Measurements from ENCODE around the gene MROH2A.

MROH2A gene

DNA sequence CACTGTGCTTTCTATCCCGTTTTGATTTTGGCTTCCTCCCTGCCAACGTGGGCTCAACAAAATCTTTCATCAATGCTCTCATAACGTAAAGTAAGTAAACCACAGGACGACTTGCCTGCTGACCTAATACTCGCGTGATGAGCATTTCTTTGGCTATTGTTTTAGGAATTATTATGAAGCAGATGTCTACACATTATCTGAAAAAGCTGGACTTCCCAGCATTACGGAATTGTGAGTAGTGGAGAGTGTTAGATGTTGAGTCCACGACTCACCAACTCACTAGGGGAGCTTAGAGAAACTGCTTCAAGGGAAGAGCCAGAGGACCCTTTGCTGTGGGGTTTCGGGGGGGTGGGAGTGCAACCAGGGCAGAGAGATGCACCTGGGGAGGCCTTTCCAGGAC lies 54.3 kb downstream of the MROH2A start:
- no peaks in the 10 kb centered on the region for H3K9me3 ChIP-seq (ENCODE audit: control insufficient read depth, insufficient read depth, low read length)
- H4K20me1 ChIP-seq (ENCODE audit: control insufficient read depth, insufficient read depth, low read depth, low read length) = peaks cover 10% of the 10 kb centered on the region; the same call in 1 of the 2 replicates
- peaks cover 34% of the 10 kb centered on the region for H3K36me3 ChIP-seq (ENCODE audit: control insufficient read depth, low read length)
- no peaks in the 10 kb centered on the region for H3K9me2 ChIP-seq (replicated peaks; ENCODE audit: control insufficient read depth, low read length)
- peaks cover 15% of the 10 kb centered on the region for H3K79me2 ChIP-seq (ENCODE audit: control insufficient read depth, low read length)
- H3K4me3 ChIP-seq (ENCODE audit: low read length) = no peak overlapping the region
- no peak overlapping the region for H3K27ac ChIP-seq (ENCODE audit: low read depth, low read length)
- peaks cover 17% of the 10 kb centered on the region for H3F3A ChIP-seq (ENCODE audit: control insufficient read depth, insufficient read depth)
- H3K27me3 ChIP-seq (ENCODE audit: control insufficient read depth, low read length) = no peaks in the 10 kb centered on the region
- H3K4me1 ChIP-seq (ENCODE audit: control insufficient read depth, low read length) = peaks cover 11% of the 10 kb centered on the region
- TF ChIP-seq, protein P1, sequence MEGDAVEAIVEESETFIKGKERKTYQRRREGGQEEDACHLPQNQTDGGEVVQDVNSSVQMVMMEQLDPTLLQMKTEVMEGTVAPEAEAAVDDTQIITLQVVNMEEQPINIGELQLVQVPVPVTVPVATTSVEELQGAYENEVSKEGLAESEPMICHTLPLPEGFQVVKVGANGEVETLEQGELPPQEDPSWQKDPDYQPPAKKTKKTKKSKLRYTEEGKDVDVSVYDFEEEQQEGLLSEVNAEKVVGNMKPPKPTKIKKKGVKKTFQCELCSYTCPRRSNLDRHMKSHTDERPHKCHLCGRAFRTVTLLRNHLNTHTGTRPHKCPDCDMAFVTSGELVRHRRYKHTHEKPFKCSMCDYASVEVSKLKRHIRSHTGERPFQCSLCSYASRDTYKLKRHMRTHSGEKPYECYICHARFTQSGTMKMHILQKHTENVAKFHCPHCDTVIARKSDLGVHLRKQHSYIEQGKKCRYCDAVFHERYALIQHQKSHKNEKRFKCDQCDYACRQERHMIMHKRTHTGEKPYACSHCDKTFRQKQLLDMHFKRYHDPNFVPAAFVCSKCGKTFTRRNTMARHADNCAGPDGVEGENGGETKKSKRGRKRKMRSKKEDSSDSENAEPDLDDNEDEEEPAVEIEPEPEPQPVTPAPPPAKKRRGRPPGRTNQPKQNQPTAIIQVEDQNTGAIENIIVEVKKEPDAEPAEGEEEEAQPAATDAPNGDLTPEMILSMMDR (IDR thresholded peaks at IDR 0.05; ENCODE audit: low read depth, low read length, poor library complexity, severe bottlenecking) = no peak
- no peak for TF ChIP-seq EZH2phosphoT487 (IDR thresholded peaks at IDR 0.05; ENCODE audit: borderline replicate concordance, low read length)
- H3K4me2 ChIP-seq (ENCODE audit: low read length) = no peak overlapping the region

DNA sequence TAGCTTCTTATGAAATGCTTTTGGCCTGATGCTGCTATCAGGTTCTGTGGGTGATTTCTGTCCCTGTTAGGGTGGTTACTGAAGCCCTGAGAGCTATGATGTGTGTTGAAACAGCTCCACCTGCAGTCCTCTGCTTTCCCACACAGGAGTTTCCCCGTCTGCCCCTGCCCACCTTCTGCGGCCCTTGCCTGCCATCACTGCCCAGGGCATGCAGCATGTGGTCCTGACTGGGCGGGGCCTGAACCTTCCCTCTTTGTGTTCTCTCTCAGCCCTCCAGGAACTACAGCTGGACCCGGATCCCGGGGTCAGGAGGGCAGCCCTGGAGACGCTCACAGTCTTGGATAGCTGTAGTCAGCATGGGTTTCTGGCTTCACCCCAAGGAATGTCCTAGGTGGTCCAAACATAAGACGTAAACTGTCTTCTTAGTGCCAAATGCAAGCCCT lies 54.8 kb downstream of the MROH2A start:
- Histone ChIP-seq H3K4me1 (ENCODE audit: control insufficient read depth, low read length) (peaks cover 11% of the 10 kb centered on the region), H3K4me2 (ENCODE audit: low read length) (no peak overlapping the region), H3K9me3 (ENCODE audit: control insufficient read depth, insufficient read depth, low read length) (no peaks in the 10 kb centered on the region), H3K27ac (ENCODE audit: low read depth, low read length) (no peak overlapping the region), H3K9me2 (replicated peaks; ENCODE audit: control insufficient read depth, low read length) (no peaks in the 10 kb centered on the region), H3K36me3 (ENCODE audit: control insufficient read depth, low read length) (peaks cover 39% of the 10 kb centered on the region), H3F3A (ENCODE audit: control insufficient read depth, insufficient read depth) (peaks cover 20% of the 10 kb centered on the region), H4K20me1 (ENCODE audit: control insufficient read depth, insufficient read depth, low read depth, low read length) (peaks cover 12% of the 10 kb centered on the region; the same call in 1 of the 2 replicates), H3K79me2 (ENCODE audit: control insufficient read depth, low read length) (peaks cover 19% of the 10 kb centered on the region), H3K27me3 (ENCODE audit: control insufficient read depth, low read length) (no peaks in the 10 kb centered on the region), H3K4me3 (ENCODE audit: low read length) (no peak overlapping the region)
- TF ChIP-seq, protein P1 (IDR thresholded peaks at IDR 0.05; ENCODE audit: low read depth, low read length, poor library complexity, severe bottlenecking) = peak; percentile 33
- no peak for TF ChIP-seq EZH2phosphoT487 (IDR thresholded peaks at IDR 0.05; ENCODE audit: borderline replicate concordance, low read length)

DNA sequence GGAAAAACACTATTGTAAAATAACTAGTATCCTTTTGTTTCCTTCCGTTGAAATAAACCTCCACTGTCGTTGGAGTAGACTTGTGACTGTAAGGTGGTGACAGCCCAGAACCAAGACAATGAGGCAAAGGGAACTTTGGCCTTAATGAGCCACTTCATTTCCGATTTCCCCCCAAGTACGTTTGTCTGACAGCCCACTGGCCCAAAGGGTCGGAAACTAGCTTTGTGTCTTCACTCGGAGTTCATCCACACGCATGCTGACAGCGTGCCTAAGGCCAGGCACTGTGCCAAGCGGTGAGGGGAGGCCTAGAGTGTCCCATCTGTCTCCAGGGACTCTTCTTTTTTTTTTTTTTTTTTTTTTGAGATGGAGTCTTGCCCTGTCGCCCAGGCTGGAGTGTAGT lies 55.2 kb downstream of the MROH2A start:
- Histone ChIP-seq H3K4me2 (ENCODE audit: low read length) (no peak overlapping the region), H3K9me2 (replicated peaks; ENCODE audit: control insufficient read depth, low read length) (no peaks in the 10 kb centered on the region), H3K27me3 (ENCODE audit: control insufficient read depth, low read length) (no peaks in the 10 kb centered on the region), H3F3A (ENCODE audit: control insufficient read depth, insufficient read depth) (peaks cover 20% of the 10 kb centered on the region), H3K27ac (ENCODE audit: low read depth, low read length) (no peak overlapping the region), H3K4me1 (ENCODE audit: control insufficient read depth, low read length) (peaks cover 11% of the 10 kb centered on the region), H4K20me1 (ENCODE audit: control insufficient read depth, insufficient read depth, low read depth, low read length) (peaks cover 17% of the 10 kb centered on the region; the same call in 1 of the 2 replicates), H3K4me3 (ENCODE audit: low read length) (no peak overlapping the region), H3K9me3 (ENCODE audit: control insufficient read depth, insufficient read depth, low read length) (no peaks in the 10 kb centered on the region), H3K79me2 (ENCODE audit: control insufficient read depth, low read length) (peaks cover 24% of the 10 kb centered on the region), H3K36me3 (ENCODE audit: control insufficient read depth, low read length) (peaks cover 43% of the 10 kb centered on the region)
- TF ChIP-seq, protein P1 (IDR thresholded peaks at IDR 0.05; ENCODE audit: low read depth, low read length, poor library complexity, severe bottlenecking) = no peak
- TF ChIP-seq EZH2phosphoT487 (IDR thresholded peaks at IDR 0.05; ENCODE audit: borderline replicate concordance, low read length) = no peak

Data from DOHH2 (cell line).